Ovary (tissue), 9 donors: ENCODE data around the gene DNAH9. TPM values are rescaled to one million over a fixed set of nuclear protein-coding genes. Genes with fewer than 3 reads are reported as not detected.

Experiments used
- DNase-seq, 5 donors: peaks; one replicate each; pipeline ENCODE4 v3.0.0-alpha.2; 2019 to 2020
- H3K27ac ChIP-seq, 2 donors: fragments of 200-600 bp; one replicate each; pipeline versions ENCODE4 v1.5.1 to v1.8.0; 2019 to 2022
- H3K27me3 ChIP-seq: fragments of 200-600 bp; one replicate; pipeline ENCODE4 v1.8.0; 2022
- H3K36me3 ChIP-seq: fragments of 200-600 bp; sonication (generic); one replicate; pipeline ENCODE4 v1.5.1; 2019
- H3K4me1 ChIP-seq: one replicate; pipeline ENCODE4 v1.8.1; 2013; ENCODE audit warnings: mild to moderate bottlenecking, moderate library complexity; ENCODE audit not compliant: insufficient read depth
- H3K4me3 ChIP-seq: fragments of 200-600 bp; sonication (generic); one replicate; pipeline ENCODE4 v1.5.1; 2017
- H3K9me3 ChIP-seq, 2 donors: fragments of 200-600 bp in 1 of 2; sonication (generic) in 1 of 2; one replicate each; pipeline versions ENCODE4 v1.5.1 to v1.8.1; 2013 to 2019; ENCODE audit warnings: mild to moderate bottlenecking in 1 of 2, moderate library complexity in 1 of 2
- CTCF ChIP-seq, 3 donors: fragments of 450-650 bp in 2 of 3; fragments of 200-600 bp in 1 of 3; IDR thresholded peaks; one replicate each; pipeline versions ENCODE4 v1.5.1 to v1.8.0; 2016 to 2022; ENCODE audit warnings: antibody characterized with exemption in 3 of 3, mild to moderate bottlenecking in 1 of 3
- EP300 ChIP-seq: sonication (generic); formaldehyde crosslinking; IDR thresholded peaks from one replicate; pipeline ENCODE4 v1.6.1; 2017; ENCODE audit warnings: antibody characterized with exemption
- POLR2A ChIP-seq: fragments of 450-650 bp; IDR thresholded peaks from one replicate; pipeline ENCODE4 v1.6.1; 2017; ENCODE audit warnings: antibody characterized with exemption, mild to moderate bottlenecking, moderate library complexity
- WGBS, 3 donors: extraction: QIAGEN DNeasy Blood & Tissue Kit in 1 of 3; methylation state at CpG; one replicate each; pipeline versions ENCODE4 v1.1.5 to v1.1.7; 2013 to 2017; 5-methylcytosine and 5-hydroxymethylcytosine counted together
- intact Hi-C, 4 donors: fragments of 100-400 bp; cut with DNase I; formaldehyde crosslinking; loops; one replicate each; pipeline versions ENCODE4 v1.11.0 to v1.15.1; 2022 to 2023
- polyA plus RNA-seq, 2 donors: library from polyadenylated mRNA; stranded (reverse); fragments of 200-250 nt in 1 of 2; fragments of 350-450 nt in 1 of 2; fragmentation: Illumina TruSeq in 1 of 2; extraction: RNeasy Lipid Tissue Mini Kit (QIAGEN cat#74804) in 1 of 2; gene quantifications; one replicate each; pipeline ENCODE4 v1.2.3, GENCODE V29; 2013 to 2014
- total RNA-seq, 7 donors: library from RNA; depleted of rRNA in 2 of 7; stranded (reverse); fragments of >200 nt in 2 of 7; fragmentation: NEBNext Ultra II Directional in 3 of 7; extraction: Animal tissue kit (Norgen Biotek cat#: 25700) in 3 of 7; gene quantifications; one replicate each; pipeline versions ENCODE4 v1.1.0 to v1.2.4, GENCODE V29; 2016 to 2023
- donor health status: DM: no; HTN: no; CAD: no; lungs with moderate emphysema.
- donor health status: DM: no; HTN: no; CAD: no.
- donor health status: Bipolar disorder and iron deficiency.
- donor health status: DM: yes; HTN: yes; CAD: no.
- donor health status: DM: no; HTN: no; CAD: no.
- donor health status: DM: yes; HTN: yes; CAD: no.

DNAH9 gene
- total and polyA plus RNA-seq, 9 donors: 1.4 to 43.7 (median 3.4) TPM

GRCh38 chr17:11807606-11808005 lies 209.3 kb downstream of the DNAH9 start:
- H3K27me3 ChIP-seq: no peaks in the 10 kb centered on the region
- DNase-seq: no peak
- H3K4me1 ChIP-seq: no peaks in the 10 kb centered on the region
- H3K36me3 ChIP-seq: no peaks in the 10 kb centered on the region
- H3K9me3 ChIP-seq: no peaks in the 10 kb centered on the region
- H3K27ac ChIP-seq: no peak overlapping the region
- intact Hi-C loops: no loop called here
- TF ChIP-seq CTCF (IDR thresholded peaks at IDR 0.05) (no peak), EP300 (no peak), POLR2A (no peak)
- H3K4me3 ChIP-seq: no peak overlapping the region
- 29 to 41% (median 38%) methylated on average over 7 of the region's 7 CpGs for WGBS, 3 donors

GRCh38 chr17:11813278-11813677 lies 215.0 kb downstream of the DNAH9 start:
- TF ChIP-seq CTCF (IDR thresholded peaks at IDR 0.05) (no peak), POLR2A (no peak), EP300 (no peak)
- H3K27ac ChIP-seq: no peak overlapping the region
- no peaks in the 10 kb centered on the region for H3K9me3 ChIP-seq
- H3K4me3 ChIP-seq: no peak overlapping the region
- H3K36me3 ChIP-seq: no peaks in the 10 kb centered on the region
- H3K4me1 ChIP-seq: no peaks in the 10 kb centered on the region
- intact Hi-C loops: no loop called here
- no peak for DNase-seq
- 86 to 91% (median 86%) methylated on average over 4 of the region's 4 CpGs for WGBS, 3 donors
- H3K27me3 ChIP-seq: no peaks in the 10 kb centered on the region

GRCh38 chr17:11813871-11814270 lies 215.6 kb downstream of the DNAH9 start:
- intact Hi-C loops: no loop called here
- no peak for DNase-seq
- no peak overlapping the region for H3K27ac ChIP-seq
- no peaks in the 10 kb centered on the region for H3K27me3 ChIP-seq
- no peaks in the 10 kb centered on the region for H3K4me1 ChIP-seq
- H3K36me3 ChIP-seq: no peaks in the 10 kb centered on the region
- H3K4me3 ChIP-seq: no peak overlapping the region
- no peak for TF ChIP-seq POLR2A
- no peak for TF ChIP-seq EP300
- no peak for TF ChIP-seq CTCF (IDR thresholded peaks at IDR 0.05)
- no peaks in the 10 kb centered on the region for H3K9me3 ChIP-seq

GRCh38 chr17:11814655-11815262 lies 216.5 kb downstream of the DNAH9 start:
- no peaks in the 10 kb centered on the region for H3K4me1 ChIP-seq
- H3K4me3 ChIP-seq: no peak overlapping the region
- no peaks in the 10 kb centered on the region for H3K9me3 ChIP-seq
- TF ChIP-seq CTCF (IDR thresholded peaks at IDR 0.05) (no peak), EP300 (no peak), POLR2A (no peak)
- intact Hi-C loops: no loop called here
- no peak for DNase-seq
- 47 to 58% (median 48%) methylated on average over 3 of the region's 3 CpGs for WGBS, 3 donors
- H3K27ac ChIP-seq: no peak overlapping the region
- no peaks in the 10 kb centered on the region for H3K36me3 ChIP-seq
- H3K27me3 ChIP-seq: no peaks in the 10 kb centered on the region

GRCh38 chr17:11816409-11816808 lies 218.1 kb downstream of the DNAH9 start:
- Histone ChIP-seq H3K27ac (no peak overlapping the region), H3K4me1 (no peaks in the 10 kb centered on the region), H3K36me3 (no peaks in the 10 kb centered on the region), H3K9me3 (no peaks in the 10 kb centered on the region), H3K27me3 (no peaks in the 10 kb centered on the region), H3K4me3 (no peak overlapping the region)
- TF ChIP-seq CTCF (IDR thresholded peaks at IDR 0.05): no peak
- TF ChIP-seq POLR2A: no peak
- no peak for TF ChIP-seq EP300
- DNase-seq: no peak
- WGBS, 3 donors: 79 to 89% (median 81%) methylated on average over 2 of the region's 2 CpGs
- intact Hi-C loops: no loop called here
